Cardiac muscle cell (in vitro differentiated cells and primary cell): ENCODE measurements around the gene GLYATL1B. TPM values are rescaled to one million over a fixed set of nuclear protein-coding genes. Genes with fewer than 3 reads are reported as not detected.
A peak's percentile ranks its signal among the peaks of the same experiment; 100 is the strongest.

Experiments
- DNase-seq, 2 donors: peaks; one replicate each; pipeline versions ENCODE4 v3.0.0 to v3.0.0-alpha.2; 2010 to 2017; ENCODE audit warnings: low read depth in 1 of 2, low spot score in 1 of 2
- H3K27ac ChIP-seq: fragments of 200-600 bp; sonication (generic); 2 replicates; pipeline ENCODE4 v1.5.1; 2016
- H3K27me3 ChIP-seq: fragments of 200-600 bp; sonication (generic); 2 replicates; pipeline ENCODE4 v1.6.0; 2016; ENCODE audit warnings: control low read depth
- H3K36me3 ChIP-seq: fragments of 200-600 bp; sonication (generic); 2 replicates; pipeline ENCODE4 v1.5.1; 2016; ENCODE audit warnings: control low read depth
- H3K4me1 ChIP-seq: fragments of 200-600 bp; sonication (generic); 2 replicates; pipeline ENCODE4 v1.8.1; 2017; ENCODE audit warnings: low read depth, mild to moderate bottlenecking, mixed run types
- H3K4me3 ChIP-seq: fragments of 200-600 bp; sonication (generic); 2 replicates; pipeline ENCODE4 v1.5.1; 2016; ENCODE audit warnings: mild to moderate bottlenecking
- H3K9me3 ChIP-seq: fragments of 200-600 bp; sonication (generic); 2 replicates; pipeline ENCODE4 v1.5.1; 2017; ENCODE audit warnings: low read depth, mild to moderate bottlenecking, control low read depth
- polyA plus RNA-seq: library from polyadenylated mRNA; unstranded; fragments of >200 nt; fragmentation: Nextera tagmentation; extraction: Ambion mirVana; gene quantifications from 2 replicates; pipeline ENCODE4 v1.2.1, GENCODE V29; 2016
- total RNA-seq: library from RNA; depleted of rRNA; stranded (reverse); fragments of >200 nt; gene quantifications from 2 replicates; pipeline ENCODE4 v1.2.3, GENCODE V29; 2016
- TF ChIP-seq, protein P1 (sequence below): IDR thresholded peaks from 2 replicates; pipeline ENCODE4 v1.5.1; 2012; ENCODE audit warnings: low read depth, mild to moderate bottlenecking, low read length

GLYATL1B gene
- total and polyA plus RNA-seq, 2 experiments from 2014 or later: not detected

DNA sequence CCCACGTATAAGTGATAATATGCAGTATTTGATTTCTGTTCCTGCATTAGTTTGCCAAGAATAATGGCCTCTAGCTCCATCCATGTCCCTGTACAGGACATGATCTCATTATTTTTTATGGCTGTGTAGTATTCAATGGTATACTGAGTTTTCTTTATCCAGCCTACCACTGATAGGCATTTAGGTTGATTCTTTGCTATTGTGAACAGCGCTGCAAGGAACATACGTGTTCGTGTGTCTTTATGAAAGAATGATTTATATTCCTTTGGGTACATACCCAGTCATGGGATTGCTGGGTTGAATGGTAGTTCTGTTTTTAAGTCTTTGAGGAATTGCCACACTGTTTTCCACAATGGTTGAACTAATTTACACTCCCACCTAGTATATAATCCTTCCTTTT is 55.1 kb downstream of the GLYATL1B start:
- Histone ChIP-seq H3K9me3 (no peaks in the 10 kb centered on the region), H3K4me1 (no peaks in the 10 kb centered on the region), H3K27me3 (peaks cover 57% of the 10 kb centered on the region), H3K36me3 (no peaks in the 10 kb centered on the region), H3K27ac (no peak overlapping the region), H3K4me3 (no peak overlapping the region)
- TF ChIP-seq, protein P1, sequence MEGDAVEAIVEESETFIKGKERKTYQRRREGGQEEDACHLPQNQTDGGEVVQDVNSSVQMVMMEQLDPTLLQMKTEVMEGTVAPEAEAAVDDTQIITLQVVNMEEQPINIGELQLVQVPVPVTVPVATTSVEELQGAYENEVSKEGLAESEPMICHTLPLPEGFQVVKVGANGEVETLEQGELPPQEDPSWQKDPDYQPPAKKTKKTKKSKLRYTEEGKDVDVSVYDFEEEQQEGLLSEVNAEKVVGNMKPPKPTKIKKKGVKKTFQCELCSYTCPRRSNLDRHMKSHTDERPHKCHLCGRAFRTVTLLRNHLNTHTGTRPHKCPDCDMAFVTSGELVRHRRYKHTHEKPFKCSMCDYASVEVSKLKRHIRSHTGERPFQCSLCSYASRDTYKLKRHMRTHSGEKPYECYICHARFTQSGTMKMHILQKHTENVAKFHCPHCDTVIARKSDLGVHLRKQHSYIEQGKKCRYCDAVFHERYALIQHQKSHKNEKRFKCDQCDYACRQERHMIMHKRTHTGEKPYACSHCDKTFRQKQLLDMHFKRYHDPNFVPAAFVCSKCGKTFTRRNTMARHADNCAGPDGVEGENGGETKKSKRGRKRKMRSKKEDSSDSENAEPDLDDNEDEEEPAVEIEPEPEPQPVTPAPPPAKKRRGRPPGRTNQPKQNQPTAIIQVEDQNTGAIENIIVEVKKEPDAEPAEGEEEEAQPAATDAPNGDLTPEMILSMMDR: no peak
- no peak for DNase-seq

DNA sequence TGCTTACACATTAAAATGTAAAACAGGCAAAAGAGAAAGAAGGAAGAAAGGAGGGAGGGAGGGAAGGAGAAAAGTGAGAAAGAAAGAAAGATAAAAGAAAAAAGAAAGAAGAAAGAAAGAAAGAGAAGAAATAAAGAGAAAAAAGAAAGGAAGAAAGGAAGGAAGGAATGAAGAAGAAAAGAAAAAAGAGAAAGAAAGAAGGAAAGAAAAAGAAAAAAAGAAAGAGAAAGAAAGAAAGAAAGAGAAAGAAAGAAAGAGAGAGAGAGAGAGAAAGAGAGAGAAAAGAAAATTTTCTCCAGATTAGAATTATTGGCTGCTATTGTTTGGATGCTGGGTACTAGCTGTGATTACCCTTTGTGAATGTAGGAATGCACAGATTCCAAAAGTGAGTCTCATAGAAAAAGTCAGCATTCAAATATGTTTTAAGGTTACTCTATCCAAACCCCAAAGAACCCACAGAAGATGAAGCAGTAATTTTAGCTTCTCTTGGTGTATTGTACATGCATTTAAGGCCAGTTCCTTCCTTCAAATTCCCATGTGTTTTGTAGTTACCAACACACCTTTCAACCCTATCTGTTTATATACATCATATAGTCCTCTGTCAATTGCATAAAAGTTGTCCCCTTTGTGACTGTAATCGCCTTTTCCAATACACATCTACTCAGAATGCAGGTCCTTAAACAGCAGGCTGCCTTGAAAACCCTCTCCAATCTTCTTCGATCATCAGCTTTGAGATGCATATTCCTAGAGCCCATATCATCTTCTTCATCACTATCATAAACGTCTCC is 55.8 kb downstream of the GLYATL1B start:
- Histone ChIP-seq H3K27me3 (peaks cover 57% of the 10 kb centered on the region), H3K4me1 (no peaks in the 10 kb centered on the region), H3K4me3 (peak overlapping the region; percentile 53), H3K36me3 (no peaks in the 10 kb centered on the region), H3K9me3 (no peaks in the 10 kb centered on the region), H3K27ac (no peak overlapping the region)
- TF ChIP-seq, protein P1: no peak
- DNase-seq: peak in 1 of 2 donors; percentile 11

- Histone ChIP-seq H3K27ac (no peak within 1 kb of the TSS), H3K4me1 (no peaks in the 10 kb centered on the region), H3K36me3 (no peaks in the 10 kb centered on the region), H3K9me3 (no peaks in the 10 kb centered on the region), H3K27me3 (peaks cover 57% of the 10 kb centered on the region), H3K4me3 (peak within 1 kb of the TSS; percentile 53)
- TF ChIP-seq, protein P1: peak; percentile 43
- DNase-seq: peak; percentile 75 to 90
These were observed 56.7 kb downstream of the GLYATL1B start, which contains the start of gene FAM111A for GRCh38 chr11:59142530-59143507. Gene FAM111A, plus strand, starts transcription at chr11:59142856. Its CDS starts 6,017 bp downstream, at chr11:59148873.

- Histone ChIP-seq H3K4me1 (no peaks in the 10 kb centered on the region), H3K27ac (no peak overlapping the region), H3K9me3 (no peaks in the 10 kb centered on the region), H3K4me3 (no peak overlapping the region), H3K27me3 (peaks cover 57% of the 10 kb centered on the region), H3K36me3 (no peaks in the 10 kb centered on the region)
- no peak for DNase-seq
- TF ChIP-seq, protein P1: no peak
These were observed 58.0 kb downstream of the GLYATL1B start for GRCh38 chr11:59144096-59144495.

Other genes with a start within 250 kb of the GLYATL1B start
- gene GLYATL2, start 241.6 kb upstream of the GLYATL1B start, total RNA-seq: not detected in 2 replicates
- gene GLYATL2, start 241.6 kb upstream of the GLYATL1B start, polyA plus RNA-seq: not detected in 2 replicates
- gene GLYATL1, start 146.8 kb upstream of the GLYATL1B start, total RNA-seq: 1.3 and 1.8 TPM in 2 replicates
- 2.1 and 2.9 TPM in 2 replicates for gene GLYATL1, start 146.8 kb upstream of the GLYATL1B start, polyA plus RNA-seq
- gene FAM111B, start 20.9 kb downstream of the GLYATL1B start, total RNA-seq: 1.8 and 2.6 TPM in 2 replicates
- gene FAM111B, start 20.9 kb downstream of the GLYATL1B start, polyA plus RNA-seq: 0.44 and 3.5 TPM in 2 replicates
- 1.7 and 6.5 TPM in 2 replicates for gene FAM111A, start 56.5 kb downstream of the GLYATL1B start, total RNA-seq
- gene FAM111A, start 56.5 kb downstream of the GLYATL1B start, polyA plus RNA-seq: 1.5 and 5.3 TPM in 2 replicates
- 2.7 and 3.1 TPM in 2 replicates for gene DTX4, start 85.8 kb downstream of the GLYATL1B start, total RNA-seq
- 1.1 and 1.8 TPM in 2 replicates for gene DTX4, start 85.8 kb downstream of the GLYATL1B start, polyA plus RNA-seq
- gene MPEG1, start 126.6 kb downstream of the GLYATL1B start, total RNA-seq: not detected in 2 replicates
- gene MPEG1, start 126.6 kb downstream of the GLYATL1B start, polyA plus RNA-seq: not detected in 2 replicates